Measurements from ENCODE around the gene PDE1A.

Gene PDE1A
- total RNA-seq = 0 reads per million in 4 donors

GRCh38 chr2:182426918-182427240, at the start of gene PDE1A:
Gene PDE1A (minus strand): TSS chr2:182427036.
- no peak for DNase-seq

GRCh38 chr2:182473635-182474034, 46.8 kb upstream of the PDE1A start:
- DNase-seq = no peak

- no peak for DNase-seq
Measured at GRCh38 chr2:182463760-182464159, 36.9 kb upstream of the PDE1A start.

GRCh38 chr2:182456784-182457183, 29.9 kb upstream of the PDE1A start:
- no peak for DNase-seq

DNA sequence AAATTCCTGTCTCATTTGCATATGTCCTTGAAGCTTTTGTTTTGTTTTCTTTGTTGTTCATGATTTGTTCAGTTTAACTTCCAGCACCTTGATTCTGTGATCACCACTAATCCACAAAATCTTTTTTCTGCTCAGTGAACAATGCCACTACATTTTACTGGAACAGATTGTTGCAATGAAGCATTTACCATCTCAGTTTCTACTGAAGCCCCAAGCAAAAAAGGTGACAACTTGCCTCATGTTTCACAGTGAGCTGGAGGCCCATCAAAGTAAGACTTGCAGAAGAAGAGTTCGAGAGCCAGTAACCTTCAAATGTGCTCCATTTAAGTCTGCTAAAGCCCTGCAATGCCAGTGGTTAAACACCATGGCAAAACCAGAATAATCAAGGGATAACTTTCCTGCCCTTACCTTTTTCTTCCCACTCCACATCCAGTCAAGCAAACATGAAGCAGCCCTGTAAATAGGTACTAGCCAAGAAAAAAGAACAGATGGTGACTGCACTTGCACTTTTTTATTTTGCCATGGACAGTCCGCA, 25.7 kb upstream of the PDE1A start:
- no peak for DNase-seq

DNA sequence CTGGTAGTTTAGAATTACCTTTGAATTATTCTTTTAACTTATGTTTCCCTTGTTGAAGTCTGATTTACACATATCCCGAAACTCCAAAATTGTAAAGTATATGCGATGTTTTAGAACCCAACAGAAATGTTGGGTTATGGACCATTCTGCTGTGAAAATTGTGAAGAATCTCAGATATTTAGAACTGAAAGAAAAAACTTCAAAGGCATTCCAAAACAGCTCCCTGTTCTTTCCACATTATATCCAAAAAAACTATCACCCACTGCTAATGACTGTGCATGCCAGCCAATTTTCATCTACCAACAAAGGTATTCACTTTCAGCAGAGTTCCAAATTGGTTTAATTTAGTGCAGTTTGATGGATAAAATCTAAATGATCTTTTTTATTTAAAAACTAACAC, 21.5 kb upstream of the PDE1A start:
- no peak for DNase-seq

- DNase-seq = no peak
Measured at GRCh38 chr2:182447863-182448262, 21.0 kb upstream of the PDE1A start.

DNA sequence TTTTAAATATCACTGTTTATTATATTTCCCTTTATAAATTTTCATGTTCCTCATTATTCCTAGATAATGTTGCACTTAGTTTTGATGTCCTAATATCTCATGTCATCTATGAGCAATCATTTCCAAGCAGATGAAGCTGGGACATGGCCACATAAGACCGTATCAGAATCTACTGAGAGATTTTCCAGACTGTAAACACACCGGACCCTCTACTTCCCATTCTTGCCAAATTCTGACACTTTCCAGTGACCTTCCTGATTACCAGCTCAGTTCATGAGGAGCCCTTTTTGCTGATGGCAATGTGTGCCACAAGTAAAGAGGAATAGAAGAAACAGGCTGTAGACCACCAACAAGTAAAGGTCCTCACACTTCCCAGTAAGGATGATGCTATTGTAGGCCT, 20.3 kb upstream of the PDE1A start:
- no peak for DNase-seq

GRCh38 chr2:182446087-182446486, 19.3 kb upstream of the PDE1A start:
- no peak for DNase-seq

DNA sequence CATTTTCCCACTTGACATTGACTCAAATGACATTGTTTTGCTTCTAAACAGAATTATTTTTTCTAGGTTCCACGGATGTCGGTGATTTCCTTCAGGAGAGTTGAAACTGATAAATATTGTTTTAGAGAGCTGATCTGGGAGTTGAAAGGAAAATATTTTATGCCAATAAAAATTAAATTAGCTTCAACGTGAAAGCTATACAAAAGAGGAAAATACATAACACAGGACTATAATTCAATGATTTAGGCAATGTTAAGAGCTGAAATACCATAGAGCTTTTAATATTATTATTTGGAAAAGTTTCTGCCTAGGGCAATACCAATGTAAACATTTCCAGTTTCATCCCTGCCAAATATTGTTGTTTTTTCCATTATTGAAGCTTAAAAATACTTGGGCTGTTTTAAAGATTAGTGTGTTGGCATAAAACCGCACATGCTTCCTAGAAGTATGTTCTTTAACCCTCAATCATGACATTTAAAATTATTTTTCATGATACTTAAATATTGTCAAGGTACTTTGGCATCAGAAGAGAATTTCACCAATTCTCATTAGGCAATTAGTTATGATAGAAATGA, 18.6 kb upstream of the PDE1A start:
- DNase-seq = no peak

GRCh38 chr2:182444806-182445205, 18.0 kb upstream of the PDE1A start:
- no peak for DNase-seq

DNA sequence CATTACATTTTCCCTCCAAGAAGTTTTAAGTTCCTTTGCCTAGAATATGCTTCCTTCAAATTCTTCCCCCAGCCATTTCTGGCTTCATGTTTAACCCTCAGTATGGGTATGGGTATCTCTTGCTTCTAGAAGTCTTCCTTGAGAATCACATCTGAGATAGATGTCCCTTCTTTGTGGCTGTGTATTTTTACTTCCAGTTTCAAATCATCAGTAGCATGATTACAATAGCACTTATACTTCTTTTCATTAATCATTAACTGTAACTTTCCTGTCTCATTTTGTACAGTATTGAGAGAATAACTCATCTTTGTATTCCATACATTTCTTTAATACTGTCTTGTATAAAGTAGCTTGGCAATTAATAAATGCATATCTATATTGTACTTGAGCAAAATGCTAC, 17.3 kb upstream of the PDE1A start:
- DNase-seq = no peak

GRCh38 chr2:182436252-182436651, 9.4 kb upstream of the PDE1A start:
- no peak for DNase-seq

DNA sequence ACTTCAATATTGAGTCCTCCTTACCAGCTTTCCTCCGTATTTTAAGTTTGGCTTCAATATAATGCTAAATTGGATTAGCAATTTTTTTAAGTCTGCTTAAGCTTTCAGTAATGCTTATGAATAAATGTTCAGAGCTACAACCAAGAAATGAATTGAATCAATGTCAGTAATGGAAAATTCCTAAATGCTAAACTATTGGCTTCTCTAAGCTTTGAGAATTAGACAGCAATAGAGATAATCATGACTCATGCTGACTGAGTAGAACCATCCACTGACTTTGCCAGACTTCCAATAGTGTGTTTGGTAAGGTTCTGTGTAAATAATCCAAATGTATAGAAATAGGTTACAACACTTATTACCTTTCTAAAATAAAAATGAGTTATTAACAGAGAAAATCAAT, 8.9 kb upstream of the PDE1A start:
- no peak for DNase-seq

- DNase-seq = no peak
Measured at GRCh38 chr2:182432051-182432450, 5.2 kb upstream of the PDE1A start.

- DNase-seq = no peak
Measured at GRCh38 chr2:182428476-182428875, 1.6 kb upstream of the PDE1A start.

- no peak for DNase-seq
Measured at GRCh38 chr2:182426082-182426917, 536 bp downstream of the PDE1A start.

- DNase-seq = no peak
Measured at GRCh38 chr2:182422864-182423263, 4.0 kb downstream of the PDE1A start.

DNA sequence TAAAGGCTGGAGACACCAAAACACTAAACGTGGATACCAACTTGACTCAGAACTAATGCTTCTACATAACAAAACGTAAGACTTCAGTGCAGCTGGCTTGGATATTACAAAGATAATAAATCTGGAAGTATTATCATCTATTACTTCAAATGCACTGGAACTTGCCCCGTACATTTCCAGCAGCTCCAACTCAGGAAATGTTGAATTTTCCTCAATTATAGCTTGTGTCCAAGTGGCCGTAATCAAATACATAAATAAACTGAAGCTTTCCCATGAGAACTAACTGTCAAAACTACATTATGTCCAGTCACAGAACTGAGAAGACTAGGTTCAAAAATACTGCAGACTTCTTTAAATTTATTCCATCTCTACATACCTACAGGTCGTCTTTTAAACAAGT, 6.2 kb downstream of the PDE1A start:
- no peak for DNase-seq

DNA sequence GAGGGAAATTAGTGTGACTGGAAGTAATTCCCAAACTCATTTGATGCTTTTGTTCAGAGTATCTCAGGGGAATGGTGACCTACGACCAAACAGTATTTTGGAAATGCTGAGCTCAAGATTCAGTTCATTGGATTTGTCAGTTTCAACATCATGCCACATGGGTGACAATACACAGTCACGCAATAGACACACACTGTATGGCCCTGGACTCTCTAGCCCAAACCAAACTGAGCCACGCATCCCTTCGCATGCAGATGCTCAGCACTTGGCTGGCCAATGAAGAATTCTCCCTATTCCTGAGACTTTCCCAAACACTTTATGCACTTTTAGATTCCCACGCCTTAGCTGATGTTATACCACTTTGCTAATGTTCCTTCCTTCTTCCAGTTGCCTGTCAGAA, 10.0 kb downstream of the PDE1A start:
- no peak for DNase-seq

DNA sequence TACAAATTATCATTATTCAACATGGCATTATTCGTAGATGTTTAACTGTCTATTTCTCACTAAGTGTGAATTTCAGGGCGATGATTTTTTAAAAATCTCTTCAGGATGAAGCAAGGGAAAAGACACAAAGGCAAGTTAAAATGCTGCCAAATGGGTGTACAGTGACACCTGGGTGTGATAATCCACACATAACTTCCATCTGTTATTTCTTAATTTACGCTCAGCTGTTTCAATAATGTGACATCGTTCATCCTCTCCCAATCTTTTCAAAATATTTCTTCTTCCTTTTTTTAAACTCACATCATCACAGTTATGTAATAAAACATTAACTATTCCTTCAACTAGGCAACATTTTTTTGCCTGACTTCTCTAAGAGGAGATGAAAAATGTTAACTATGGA, 10.6 kb downstream of the PDE1A start:
- DNase-seq = no peak

GRCh38 chr2:182415771-182416170, 11.1 kb downstream of the PDE1A start:
- no peak for DNase-seq

DNA sequence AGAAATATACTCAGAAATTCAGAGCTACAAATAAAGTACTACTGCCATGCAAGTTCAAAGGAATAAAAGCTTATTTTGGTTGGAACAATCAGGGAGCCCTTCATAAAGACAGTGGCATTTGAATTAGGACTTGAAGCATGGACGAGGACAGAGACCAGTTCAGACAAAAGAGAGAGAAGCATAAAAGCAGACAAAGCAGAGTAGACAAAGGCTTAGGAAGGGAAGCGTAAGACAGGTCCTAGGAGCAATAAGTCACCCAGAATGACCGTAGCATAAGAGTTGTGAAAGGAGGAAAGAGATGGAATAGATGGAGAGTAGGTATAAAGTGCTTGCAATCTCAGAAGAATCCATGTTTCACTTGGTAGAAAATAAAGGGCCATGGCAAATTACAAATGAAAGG, 14.0 kb downstream of the PDE1A start:
- DNase-seq = no peak

GRCh38 chr2:182410120-182410519, 16.7 kb downstream of the PDE1A start:
- no peak for DNase-seq

GRCh38 chr2:182406221-182406620, 20.6 kb downstream of the PDE1A start:
- DNase-seq = no peak
